ENCODE data around the gene ALDH5A1.

GRCh38 chr6:24524329-24524728, 29.6 kb downstream of the ALDH5A1 start:
- no peak for TF ChIP-seq CTCF (IDR thresholded peaks at IDR 0.05)
- TF ChIP-seq POLR2A (IDR thresholded peaks at IDR 0.05) = no peak
